WI38 (cell line): Measurements from ENCODE around the gene GHR.
"Not testable (repeated sequence)": the region's sequence is repeated elsewhere in the genome, so short reads cannot be mapped to it uniquely, and the experiment has no call there.

Source experiments
- H3K4me3 ChIP-seq: 2 replicates; pipeline ENCODE4 v1.5.1; 2011; ENCODE audit warnings: low read depth, mild to moderate bottlenecking, control low read depth, low read length
- TF ChIP-seq, protein P1 (sequence below): IDR thresholded peaks from 2 replicates; pipeline ENCODE4 v1.5.1; 2012; ENCODE audit warnings: low read depth, mild to moderate bottlenecking, control low read depth, low read length

The GHR gene

DNA sequence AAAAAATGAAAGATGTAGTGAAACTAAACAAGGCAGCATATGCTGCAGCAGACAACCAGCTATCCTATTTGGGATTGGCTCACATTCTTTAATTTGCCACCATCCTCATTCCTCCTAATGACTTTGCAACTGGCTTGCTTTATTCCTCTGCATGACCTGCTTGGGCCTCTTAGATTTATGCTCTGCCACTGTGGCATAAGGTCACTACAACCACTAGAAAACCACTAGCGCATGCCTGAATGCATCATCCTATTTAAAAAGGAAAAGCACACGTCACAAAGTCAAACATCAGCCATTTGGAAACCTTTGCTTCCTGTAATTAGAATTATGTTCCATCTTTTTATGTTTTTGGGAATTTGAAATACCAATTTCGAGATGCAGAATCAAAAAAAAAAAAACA is 292.5 kb downstream of the GHR start:
- TF ChIP-seq, protein P1, sequence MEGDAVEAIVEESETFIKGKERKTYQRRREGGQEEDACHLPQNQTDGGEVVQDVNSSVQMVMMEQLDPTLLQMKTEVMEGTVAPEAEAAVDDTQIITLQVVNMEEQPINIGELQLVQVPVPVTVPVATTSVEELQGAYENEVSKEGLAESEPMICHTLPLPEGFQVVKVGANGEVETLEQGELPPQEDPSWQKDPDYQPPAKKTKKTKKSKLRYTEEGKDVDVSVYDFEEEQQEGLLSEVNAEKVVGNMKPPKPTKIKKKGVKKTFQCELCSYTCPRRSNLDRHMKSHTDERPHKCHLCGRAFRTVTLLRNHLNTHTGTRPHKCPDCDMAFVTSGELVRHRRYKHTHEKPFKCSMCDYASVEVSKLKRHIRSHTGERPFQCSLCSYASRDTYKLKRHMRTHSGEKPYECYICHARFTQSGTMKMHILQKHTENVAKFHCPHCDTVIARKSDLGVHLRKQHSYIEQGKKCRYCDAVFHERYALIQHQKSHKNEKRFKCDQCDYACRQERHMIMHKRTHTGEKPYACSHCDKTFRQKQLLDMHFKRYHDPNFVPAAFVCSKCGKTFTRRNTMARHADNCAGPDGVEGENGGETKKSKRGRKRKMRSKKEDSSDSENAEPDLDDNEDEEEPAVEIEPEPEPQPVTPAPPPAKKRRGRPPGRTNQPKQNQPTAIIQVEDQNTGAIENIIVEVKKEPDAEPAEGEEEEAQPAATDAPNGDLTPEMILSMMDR: no peak
- no peak overlapping the region for H3K4me3 ChIP-seq

DNA sequence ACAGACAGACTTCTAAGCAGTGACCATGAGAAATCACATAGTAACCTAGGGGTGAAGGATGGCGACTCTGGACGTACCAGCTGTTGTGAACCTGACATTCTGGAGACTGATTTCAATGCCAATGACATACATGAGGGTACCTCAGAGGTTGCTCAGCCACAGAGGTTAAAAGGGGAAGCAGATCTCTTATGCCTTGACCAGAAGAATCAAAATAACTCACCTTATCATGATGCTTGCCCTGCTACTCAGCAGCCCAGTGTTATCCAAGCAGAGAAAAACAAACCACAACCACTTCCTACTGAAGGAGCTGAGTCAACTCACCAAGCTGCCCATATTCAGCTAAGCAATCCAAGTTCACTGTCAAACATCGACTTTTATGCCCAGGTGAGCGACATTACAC is 295.4 kb downstream of the GHR start:
- H3K4me3 ChIP-seq: no peak overlapping the region
- TF ChIP-seq, protein P1: no peak

DNA sequence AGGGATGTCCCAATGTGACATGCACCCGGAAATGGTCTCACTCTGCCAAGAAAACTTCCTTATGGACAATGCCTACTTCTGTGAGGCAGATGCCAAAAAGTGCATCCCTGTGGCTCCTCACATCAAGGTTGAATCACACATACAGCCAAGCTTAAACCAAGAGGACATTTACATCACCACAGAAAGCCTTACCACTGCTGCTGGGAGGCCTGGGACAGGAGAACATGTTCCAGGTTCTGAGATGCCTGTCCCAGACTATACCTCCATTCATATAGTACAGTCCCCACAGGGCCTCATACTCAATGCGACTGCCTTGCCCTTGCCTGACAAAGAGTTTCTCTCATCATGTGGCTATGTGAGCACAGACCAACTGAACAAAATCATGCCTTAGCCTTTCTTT is 295.8 kb downstream of the GHR start:
- TF ChIP-seq, protein P1: no peak
- H3K4me3 ChIP-seq: no peak overlapping the region

DNA sequence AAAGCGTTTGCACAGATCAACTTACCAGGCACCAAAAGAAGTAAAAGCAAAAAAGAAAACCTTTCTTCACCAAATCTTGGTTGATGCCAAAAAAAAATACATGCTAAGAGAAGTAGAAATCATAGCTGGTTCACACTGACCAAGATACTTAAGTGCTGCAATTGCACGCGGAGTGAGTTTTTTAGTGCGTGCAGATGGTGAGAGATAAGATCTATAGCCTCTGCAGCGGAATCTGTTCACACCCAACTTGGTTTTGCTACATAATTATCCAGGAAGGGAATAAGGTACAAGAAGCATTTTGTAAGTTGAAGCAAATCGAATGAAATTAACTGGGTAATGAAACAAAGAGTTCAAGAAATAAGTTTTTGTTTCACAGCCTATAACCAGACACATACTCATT is 297.0 kb downstream of the GHR start:
- TF ChIP-seq, protein P1: no peak
- no peak overlapping the region for H3K4me3 ChIP-seq

DNA sequence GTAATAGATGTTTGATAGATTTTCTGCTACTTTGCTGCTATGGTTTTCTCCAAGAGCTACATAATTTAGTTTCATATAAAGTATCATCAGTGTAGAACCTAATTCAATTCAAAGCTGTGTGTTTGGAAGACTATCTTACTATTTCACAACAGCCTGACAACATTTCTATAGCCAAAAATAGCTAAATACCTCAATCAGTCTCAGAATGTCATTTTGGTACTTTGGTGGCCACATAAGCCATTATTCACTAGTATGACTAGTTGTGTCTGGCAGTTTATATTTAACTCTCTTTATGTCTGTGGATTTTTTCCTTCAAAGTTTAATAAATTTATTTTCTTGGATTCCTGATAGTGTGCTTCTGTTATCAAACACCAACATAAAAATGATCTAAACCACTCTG is 298.2 kb downstream of the GHR start:
- no peak overlapping the region for H3K4me3 ChIP-seq
- TF ChIP-seq, protein P1: no peak

DNA sequence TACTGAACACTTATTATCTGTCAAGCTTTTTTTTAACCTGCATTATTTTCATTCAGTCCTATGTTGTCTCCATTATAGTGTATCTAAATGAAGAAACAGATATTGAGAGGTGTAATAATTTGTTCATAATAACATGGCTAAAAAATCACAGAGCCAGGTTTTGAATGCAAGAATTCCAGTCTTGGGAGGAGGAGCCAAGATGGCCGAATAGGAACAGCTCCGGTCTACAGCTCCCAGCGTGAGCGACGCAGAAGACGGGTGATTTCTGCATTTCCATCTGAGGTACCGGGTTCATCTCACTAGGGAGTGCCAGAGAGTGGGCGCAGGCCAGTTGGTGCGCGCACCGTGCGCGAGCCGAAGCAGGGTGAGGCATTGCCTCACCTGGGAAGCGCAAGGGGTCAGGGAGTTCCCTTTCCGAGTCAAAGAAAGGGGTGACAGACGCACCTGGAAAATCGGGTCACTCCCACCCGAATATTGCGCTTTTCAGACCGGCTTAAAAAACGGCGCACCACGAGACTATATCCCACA is 311.4 kb downstream of the GHR start:
- not testable (repeated sequence) for H3K4me3 ChIP-seq

DNA sequence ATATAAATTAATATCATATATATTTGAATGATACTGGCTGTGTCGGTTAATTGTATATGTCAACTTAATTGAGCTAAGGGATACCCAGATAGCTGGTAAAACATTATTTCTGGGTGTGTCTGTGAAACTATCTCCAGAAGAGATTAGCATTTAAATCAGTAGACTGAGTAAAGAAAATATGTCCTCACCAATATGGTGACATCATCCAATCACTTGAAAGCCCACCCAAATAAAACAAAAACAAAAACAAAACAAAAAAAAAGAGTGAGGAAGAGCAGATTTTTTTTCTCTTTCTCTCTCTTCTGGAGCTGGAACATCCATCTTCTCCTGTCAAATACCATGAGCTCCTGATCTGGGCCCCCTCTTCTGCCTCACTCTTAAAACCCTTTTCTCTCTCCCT is 317.7 kb downstream of the GHR start:
- H3K4me3 ChIP-seq: no peak overlapping the region
- TF ChIP-seq, protein P1: no peak

DNA sequence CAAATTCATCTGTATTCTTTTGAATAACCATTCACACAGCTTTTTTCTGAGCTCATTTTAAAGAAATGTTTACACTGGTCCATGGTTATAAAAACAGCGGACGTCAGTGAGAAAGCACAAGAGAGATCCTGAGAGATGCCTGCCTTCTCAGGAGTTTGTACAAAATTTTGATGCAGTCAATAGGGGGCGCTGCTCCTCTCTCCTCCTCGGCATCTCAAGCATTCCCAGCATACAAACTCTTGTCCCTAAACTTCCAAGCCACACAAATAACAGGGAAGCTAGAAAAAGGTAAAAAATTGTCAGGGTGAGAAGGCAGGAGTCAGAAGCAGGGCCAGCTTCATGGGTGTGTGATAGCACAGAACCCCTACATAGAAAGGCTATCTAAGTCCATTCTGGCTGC is 322.2 kb downstream of the GHR start:
- TF ChIP-seq, protein P1: no peak
- H3K4me3 ChIP-seq: no peak overlapping the region
